ENCODE data around the gene MYOM1.
"Not testable (repeated sequence)": the region's sequence is repeated elsewhere in the genome, so short reads cannot be mapped to it uniquely, and the experiment has no call there.

MYOM1 gene

GRCh38 chr18:3049897-3050454, 169.8 kb downstream of the MYOM1 start:
- not testable (repeated sequence) for FAIRE-seq; DNase-seq (ENCODE audit: extremely low spot score, insufficient read length, low read depth)

DNA sequence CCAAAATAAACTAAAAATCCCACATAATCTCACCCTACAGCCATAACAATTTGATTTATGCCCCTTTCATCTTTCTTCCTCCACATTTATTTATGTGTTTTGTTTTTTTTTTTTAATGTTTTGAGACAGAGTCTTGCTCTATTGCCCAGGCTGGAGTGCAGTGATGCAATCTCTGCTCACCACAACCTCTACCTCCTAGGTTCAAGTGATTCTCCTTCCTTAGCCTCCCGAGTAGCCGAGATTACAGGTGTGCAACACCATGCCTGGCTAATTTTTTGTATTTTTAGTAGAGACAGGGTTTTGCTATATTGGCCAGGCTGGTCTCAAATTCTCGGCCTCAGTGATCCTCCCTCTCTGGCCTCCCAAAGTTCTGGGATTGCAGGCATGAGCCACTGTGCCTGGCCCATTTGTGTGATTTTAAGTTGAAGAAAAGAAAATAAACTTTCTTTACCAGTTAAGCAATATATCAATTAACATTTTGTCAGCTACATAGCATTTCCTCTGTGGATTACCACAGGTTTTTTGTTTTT, 170.9 kb downstream of the MYOM1 start:
- no peak for FAIRE-seq
- DNase-seq (ENCODE audit: extremely low spot score, insufficient read length, low read depth): no peak

DNA sequence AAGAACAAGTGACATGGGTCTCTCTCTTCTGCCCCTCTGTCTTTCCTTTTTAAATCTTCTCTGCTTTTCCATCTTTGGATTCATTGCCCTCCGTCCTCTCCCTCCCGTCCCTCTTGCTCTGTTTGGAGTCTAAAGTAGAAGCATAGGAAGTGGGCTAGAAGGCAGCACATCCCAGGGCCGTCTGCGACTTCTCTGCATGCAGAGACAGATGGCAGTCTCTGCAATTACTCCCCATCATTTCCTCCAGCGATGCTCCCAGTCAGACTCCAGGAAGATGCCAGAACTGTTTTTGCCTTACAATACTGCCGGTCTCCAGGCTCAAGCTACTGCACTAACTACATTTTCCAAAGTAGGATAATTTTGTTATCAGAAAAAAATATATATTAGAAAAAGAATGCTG, 171.6 kb downstream of the MYOM1 start:
- FAIRE-seq (no peak), DNase-seq (ENCODE audit: extremely low spot score, insufficient read length, low read depth) (no peak)

DNA sequence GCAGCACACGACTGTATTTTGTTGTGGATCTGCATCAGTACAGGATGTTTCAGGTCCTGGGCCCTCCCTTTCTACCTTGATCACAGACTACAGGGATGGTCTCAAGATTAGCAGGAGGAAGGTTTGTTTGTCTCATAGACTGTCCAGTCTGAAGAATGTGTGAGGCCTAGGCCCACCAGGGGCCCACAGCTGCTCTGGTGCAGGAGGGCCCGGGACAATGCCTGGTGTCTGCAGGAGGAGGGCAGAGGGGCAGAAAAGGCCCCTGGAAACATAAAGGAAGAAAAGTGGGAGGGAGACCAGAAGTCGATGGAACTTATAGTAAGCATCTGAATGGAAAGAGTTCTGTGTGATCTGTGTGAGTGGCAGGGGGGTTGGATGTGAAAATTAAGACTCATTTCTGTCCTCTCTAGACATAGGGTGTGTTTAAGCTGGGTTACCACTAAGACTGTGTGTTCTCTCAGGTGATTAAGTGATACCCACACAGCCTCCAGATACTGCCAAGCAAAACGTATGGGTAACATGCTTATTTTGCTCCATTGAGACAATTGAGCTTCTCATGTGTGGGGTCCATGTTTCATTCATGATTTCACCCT, 173.5 kb downstream of the MYOM1 start:
- no peak for DNase-seq (ENCODE audit: extremely low spot score, insufficient read length, low read depth)
- FAIRE-seq: no peak

- DNase-seq (ENCODE audit: extremely low spot score, insufficient read length, low read depth): no peak
- FAIRE-seq: no peak
These were observed 174.7 kb downstream of the MYOM1 start for GRCh38 chr18:3044931-3045698.

DNA sequence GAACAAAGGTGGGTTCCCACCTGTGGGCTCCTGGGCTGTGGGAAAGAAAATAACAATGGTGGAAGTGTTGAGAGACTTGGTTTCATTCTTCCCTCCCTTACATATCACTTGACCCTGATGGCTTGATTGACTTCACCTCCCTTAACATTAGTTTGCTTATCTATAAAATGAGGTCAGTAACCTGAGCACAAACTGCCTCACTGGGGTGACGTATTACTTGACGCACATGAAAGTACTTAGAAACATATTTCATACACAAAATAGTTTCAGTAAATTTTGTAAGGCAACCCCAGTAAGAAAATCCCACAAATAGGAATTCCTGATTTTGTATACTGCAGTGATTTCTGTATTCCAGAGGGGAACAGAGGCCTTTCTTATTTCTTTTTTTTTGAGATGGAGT, 177.4 kb downstream of the MYOM1 start:
- DNase-seq (ENCODE audit: extremely low spot score, insufficient read length, low read depth) (no peak), FAIRE-seq (no peak)

DNA sequence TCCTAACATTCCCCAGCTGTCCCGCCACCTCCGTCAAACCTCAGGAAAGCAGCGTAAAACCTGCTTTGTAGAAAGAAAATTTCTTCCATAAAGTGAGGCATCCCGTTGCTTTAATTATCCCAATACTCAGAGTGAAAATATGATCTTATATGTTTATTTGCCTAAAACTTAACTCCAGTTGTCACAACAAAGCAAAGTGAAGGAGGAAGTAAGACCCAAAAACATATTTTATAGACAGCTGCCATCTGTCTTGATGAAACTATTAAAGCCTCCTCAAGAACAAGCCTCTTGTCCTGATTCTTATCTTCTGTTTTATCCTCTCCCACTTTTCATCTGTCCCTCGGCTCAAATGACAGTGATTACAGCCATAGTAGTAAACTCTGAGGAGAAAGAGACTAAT, 177.9 kb downstream of the MYOM1 start:
- FAIRE-seq: no peak

GRCh38 chr18:3040881-3041280, 178.9 kb downstream of the MYOM1 start:
- DNase-seq (ENCODE audit: extremely low spot score, insufficient read length, low read depth): no peak
- no peak for FAIRE-seq

More for the DNA sequence above, 177.9 kb downstream of the MYOM1 start:
- no peak for DNase-seq (ENCODE audit: extremely low spot score, insufficient read length, low read depth)

- DNase-seq (ENCODE audit: extremely low spot score, insufficient read length, low read depth): no peak
- no peak for FAIRE-seq
These were observed 179.6 kb downstream of the MYOM1 start for GRCh38 chr18:3040173-3040572.

- FAIRE-seq: peak; percentile 95
These were observed 182.3 kb downstream of the MYOM1 start for GRCh38 chr18:3037423-3037915.

DNA sequence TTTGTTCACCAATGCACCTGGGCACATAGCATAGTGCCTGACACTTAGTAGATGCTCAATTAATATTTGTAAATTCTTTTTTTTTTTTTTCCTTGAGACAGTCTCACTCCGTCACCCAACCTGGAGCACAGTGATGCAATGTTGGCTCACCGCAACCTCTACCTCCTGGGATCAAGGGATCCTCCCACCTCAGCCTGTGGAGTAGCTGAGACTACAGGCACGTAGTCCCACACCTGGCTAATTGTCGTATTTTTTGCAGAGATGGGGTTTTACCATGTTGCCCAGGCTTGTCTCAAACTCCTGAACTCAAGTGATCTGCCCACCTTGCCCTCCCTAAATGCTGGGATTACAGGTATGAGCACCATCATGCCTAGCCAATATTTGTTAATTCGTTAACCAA, 183.7 kb downstream of the MYOM1 start:
- no peak for DNase-seq (ENCODE audit: extremely low spot score, insufficient read length, low read depth)
- FAIRE-seq: no peak

More at GRCh38 chr18:3037423-3037915, 182.3 kb downstream of the MYOM1 start:
- DNase-seq (ENCODE audit: extremely low spot score, insufficient read length, low read depth): peak; percentile 43

DNA sequence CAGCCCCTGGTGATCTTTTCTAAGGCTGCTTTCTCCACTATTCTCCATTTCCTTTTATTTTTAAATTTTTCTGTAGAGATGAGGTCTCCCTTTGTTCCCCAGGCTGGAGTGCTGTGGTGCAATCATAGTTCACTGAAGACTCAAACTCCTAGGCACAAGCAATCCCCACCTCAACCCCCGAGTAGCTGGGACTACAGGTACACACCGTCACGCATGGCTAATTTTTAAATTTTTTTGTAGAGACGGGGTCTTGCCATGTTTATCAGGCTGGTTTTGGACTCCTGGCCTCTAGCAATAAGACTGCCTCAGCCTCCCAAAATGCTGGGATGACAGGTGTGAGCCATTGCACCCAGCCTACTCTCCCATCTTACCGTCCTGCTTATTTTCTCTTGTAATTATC, 184.1 kb downstream of the MYOM1 start:
- DNase-seq (ENCODE audit: extremely low spot score, insufficient read length, low read depth) (no peak), FAIRE-seq (no peak)

DNA sequence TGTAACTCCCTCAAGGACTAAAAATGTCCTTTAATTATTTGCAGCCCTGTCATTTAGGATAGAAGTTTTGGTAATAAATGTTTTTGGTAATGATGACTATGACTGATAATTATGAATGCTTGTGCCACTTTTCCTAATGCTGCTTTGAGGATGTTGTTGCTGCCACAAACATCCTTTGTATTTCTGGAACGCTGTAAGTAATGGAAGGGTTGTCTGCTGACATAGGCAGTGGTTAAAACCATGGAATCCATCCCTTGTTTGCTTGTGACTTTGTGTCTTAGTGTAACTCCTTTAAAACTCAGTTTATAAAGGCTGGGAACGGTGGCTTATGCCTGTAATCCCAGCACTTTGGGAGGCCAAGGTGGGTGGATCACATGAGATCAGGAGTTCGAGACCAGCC, 187.0 kb downstream of the MYOM1 start:
- no peak for FAIRE-seq

DNA sequence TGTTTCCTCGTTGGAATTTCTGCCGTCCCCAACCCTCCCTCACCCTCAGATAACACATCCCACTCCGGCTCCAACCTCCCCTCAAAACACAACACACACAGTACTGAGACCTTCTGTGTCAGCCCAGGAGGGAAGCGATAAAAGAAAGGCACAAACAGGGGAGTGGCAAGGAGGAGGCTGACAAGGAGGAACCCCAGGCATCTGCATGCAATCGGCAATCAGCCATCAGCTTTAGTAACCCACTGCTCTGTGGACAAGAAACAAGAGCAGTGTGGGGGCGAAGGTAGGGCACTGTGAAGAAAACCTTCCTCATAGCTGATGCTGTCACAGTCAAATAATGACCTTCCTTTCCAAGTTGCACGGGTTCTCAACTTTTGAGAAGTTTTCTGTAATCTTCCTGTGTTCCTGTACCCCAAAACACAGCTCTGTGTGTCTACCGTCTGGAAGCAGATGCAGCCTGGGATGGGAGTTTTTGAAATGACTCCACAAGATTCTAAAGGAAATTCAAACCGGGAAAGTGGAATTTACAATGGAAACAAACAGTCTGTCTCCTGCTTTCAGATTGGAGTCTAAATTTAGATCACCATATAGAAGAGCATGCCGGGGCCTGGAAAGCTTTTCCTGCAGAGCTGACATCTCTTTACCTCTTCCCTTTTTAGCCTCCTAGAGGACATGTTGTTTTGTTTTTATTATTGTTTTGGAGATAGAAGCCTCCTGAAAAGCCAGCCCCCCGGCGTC, 190.4 kb downstream of the MYOM1 start:
- no peak for FAIRE-seq
- no peak for DNase-seq (ENCODE audit: extremely low spot score, insufficient read length, low read depth)

More for the DNA sequence above, 187.0 kb downstream of the MYOM1 start:
- DNase-seq (ENCODE audit: extremely low spot score, insufficient read length, low read depth): no peak

GRCh38 chr18:3028115-3028514, 191.7 kb downstream of the MYOM1 start:
- not testable (repeated sequence) for DNase-seq (ENCODE audit: extremely low spot score, insufficient read length, low read depth); FAIRE-seq

DNA sequence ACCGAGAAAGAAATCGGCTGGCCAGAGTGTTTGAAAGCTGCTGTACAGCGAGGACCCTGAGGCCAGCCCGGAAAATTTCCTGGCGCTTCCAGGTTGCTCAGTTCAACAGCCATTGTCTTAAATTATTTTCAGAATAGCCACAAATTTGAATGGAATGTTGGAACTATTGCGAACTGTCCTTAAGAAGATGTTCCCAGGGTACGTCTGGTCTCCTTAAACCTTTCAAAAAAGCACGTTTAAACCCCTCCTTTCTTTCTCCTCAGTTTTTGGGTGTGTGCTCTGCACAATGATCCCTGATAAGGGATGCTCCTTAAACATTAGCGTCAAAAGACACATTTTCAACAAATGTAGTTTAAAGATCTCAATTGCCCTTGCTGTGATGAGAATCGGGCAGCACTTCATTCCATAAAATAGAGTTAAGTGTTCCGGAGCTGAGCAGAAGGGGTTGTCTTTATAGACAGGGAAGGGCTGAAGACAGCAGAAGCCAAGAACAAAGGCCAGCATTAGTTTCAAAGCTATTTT, 192.3 kb downstream of the MYOM1 start:
- FAIRE-seq (no peak), DNase-seq (ENCODE audit: extremely low spot score, insufficient read length, low read depth) (no peak)

- DNase-seq (ENCODE audit: extremely low spot score, insufficient read length, low read depth) (no peak), FAIRE-seq (no peak)
These were observed 194.2 kb downstream of the MYOM1 start for GRCh38 chr18:3025544-3025943.

DNA sequence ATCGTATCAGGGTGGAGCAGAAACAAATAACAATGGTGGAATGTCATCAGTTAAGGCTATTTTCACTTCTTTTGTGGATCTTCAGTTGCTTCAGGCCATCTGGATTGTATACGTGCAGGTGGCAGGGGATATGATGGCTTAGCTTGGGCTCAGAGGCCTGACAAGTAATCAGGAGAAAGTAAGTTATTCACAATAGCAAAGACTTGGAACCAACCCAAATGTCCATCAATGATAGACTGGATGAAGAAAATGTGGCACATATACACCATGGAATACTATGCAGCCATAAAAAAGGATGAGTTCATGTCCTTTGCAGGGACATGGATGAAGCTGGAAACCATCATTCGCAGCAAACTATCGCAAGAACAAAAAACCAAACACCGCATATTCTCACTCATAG, 196.2 kb downstream of the MYOM1 start:
- DNase-seq (ENCODE audit: extremely low spot score, insufficient read length, low read depth); FAIRE-seq: not testable (repeated sequence)

Measured in GM18507 (cell line).